Measurements from ENCODE around the gene LHX4. TPM values are rescaled to one million over a fixed set of nuclear protein-coding genes. Genes with fewer than 3 reads are reported as not detected.

The LHX4 gene
- total and polyA plus RNA-seq, 3 experiments from 2014 or later, result 0.08 TPM; not detected in 2

DNA sequence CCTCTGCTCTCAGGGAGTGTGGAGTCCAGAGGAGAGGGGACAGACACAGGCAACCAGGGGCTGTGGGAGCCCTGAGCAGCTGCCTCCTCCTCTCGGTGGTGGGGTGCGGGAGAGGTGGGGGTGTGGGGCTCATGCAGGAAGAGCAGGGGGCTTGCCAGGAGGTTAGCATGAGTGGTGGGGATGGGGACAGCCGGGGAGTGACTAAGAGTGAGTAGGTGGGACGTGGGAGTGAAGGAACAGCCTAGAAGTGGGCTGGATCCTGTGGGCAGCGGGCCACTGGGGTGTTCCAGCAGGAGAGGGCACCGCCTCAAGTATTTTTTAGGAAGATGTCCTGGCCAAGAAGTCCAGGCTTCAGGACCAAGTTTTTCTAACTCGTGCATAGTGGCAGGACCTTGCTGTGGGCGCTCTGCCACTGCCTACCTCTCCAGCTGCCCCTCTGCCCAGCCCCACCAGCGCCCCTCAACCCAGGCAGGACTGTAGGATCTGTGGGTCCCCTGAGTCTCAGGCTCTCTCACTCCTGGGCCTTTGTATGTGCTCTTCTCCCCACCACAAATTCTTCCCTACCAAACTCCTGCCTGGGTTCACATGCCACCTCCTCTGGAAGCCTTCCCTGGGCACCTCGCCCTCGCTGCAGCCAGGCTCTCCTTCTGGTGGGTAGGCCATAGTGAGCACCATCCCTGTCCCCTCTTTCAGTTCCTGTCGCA lies 18.8 kb upstream of the LHX4 start:
- Histone ChIP-seq H3K4me3 (ENCODE audit: low read length) (no peak overlapping the region), H3K36me3 (ENCODE audit: insufficient read depth, low read length) (no peaks in the 10 kb centered on the region), H3K9me3 (ENCODE audit: low read length) (no peaks in the 10 kb centered on the region), H3K27ac (ENCODE audit: low read depth, low read length) (no peak overlapping the region), H3K27me3 (ENCODE audit: insufficient read depth, low read length, poor library complexity, severe bottlenecking) (no peaks in the 10 kb centered on the region), H3K4me1 (ENCODE audit: insufficient read depth, low read length) (no peaks in the 10 kb centered on the region)
- H3K4me3 Mint-ChIP-seq, result peak overlapping the region in 1 of 7 donors; percentile 73
- POLR2A ChIA-PET, result no interaction called here
- no peaks in the 10 kb centered on the region for H3K36me3 Mint-ChIP-seq
- no peak for DNase-seq
- peaks cover 9 to 12% (median 10%) of the 10 kb centered on the region in 3 donors for H3K4me1 Mint-ChIP-seq
- no peaks in the 10 kb centered on the region for H3K9me3 Mint-ChIP-seq
- CTCF ChIA-PET, result no interaction called here
- peak overlapping the region in 1 of 8 donors; percentile 63 for H3K27ac Mint-ChIP-seq
- peaks cover 2 to 11% of the 10 kb centered on the region in 2 donors for H3K27me3 Mint-ChIP-seq

DNA sequence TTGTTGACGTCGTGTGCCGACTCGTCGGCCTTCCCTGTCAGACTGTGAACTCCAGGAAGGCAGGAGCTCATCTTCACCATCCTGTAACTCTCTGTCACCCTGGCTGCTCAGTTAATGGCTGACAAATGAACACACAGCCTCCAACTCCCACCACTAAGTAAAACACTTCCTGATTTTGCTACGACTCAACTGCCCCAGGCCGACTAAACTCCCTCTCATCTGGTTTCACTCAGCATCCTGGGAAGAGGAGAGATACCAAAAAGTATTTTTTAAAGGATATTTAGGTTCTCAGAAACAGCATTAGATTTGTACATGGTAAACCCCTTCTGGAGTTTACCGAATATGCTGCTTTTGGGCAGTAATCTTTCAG lies 18.2 kb upstream of the LHX4 start:
- Histone ChIP-seq H3K4me3 (ENCODE audit: low read length) (no peak overlapping the region), H3K36me3 (ENCODE audit: insufficient read depth, low read length) (no peaks in the 10 kb centered on the region), H3K27me3 (ENCODE audit: insufficient read depth, low read length, poor library complexity, severe bottlenecking) (no peaks in the 10 kb centered on the region), H3K27ac (ENCODE audit: low read depth, low read length) (no peak overlapping the region), H3K9me3 (ENCODE audit: low read length) (no peaks in the 10 kb centered on the region), H3K4me1 (ENCODE audit: insufficient read depth, low read length) (no peaks in the 10 kb centered on the region)
- H3K4me1 Mint-ChIP-seq, result peaks cover 9 to 12% (median 10%) of the 10 kb centered on the region in 3 donors
- no peaks in the 10 kb centered on the region for H3K9me3 Mint-ChIP-seq
- no peak for DNase-seq
- peaks cover 2 to 11% of the 10 kb centered on the region in 2 donors for H3K27me3 Mint-ChIP-seq
- H3K4me3 Mint-ChIP-seq, result no peak overlapping the region
- H3K27ac Mint-ChIP-seq, result peak overlapping the region in 1 of 8 donors; percentile 63
- no peaks in the 10 kb centered on the region for H3K36me3 Mint-ChIP-seq
- CTCF ChIA-PET, result no interaction called here
- POLR2A ChIA-PET, result no interaction called here

DNA sequence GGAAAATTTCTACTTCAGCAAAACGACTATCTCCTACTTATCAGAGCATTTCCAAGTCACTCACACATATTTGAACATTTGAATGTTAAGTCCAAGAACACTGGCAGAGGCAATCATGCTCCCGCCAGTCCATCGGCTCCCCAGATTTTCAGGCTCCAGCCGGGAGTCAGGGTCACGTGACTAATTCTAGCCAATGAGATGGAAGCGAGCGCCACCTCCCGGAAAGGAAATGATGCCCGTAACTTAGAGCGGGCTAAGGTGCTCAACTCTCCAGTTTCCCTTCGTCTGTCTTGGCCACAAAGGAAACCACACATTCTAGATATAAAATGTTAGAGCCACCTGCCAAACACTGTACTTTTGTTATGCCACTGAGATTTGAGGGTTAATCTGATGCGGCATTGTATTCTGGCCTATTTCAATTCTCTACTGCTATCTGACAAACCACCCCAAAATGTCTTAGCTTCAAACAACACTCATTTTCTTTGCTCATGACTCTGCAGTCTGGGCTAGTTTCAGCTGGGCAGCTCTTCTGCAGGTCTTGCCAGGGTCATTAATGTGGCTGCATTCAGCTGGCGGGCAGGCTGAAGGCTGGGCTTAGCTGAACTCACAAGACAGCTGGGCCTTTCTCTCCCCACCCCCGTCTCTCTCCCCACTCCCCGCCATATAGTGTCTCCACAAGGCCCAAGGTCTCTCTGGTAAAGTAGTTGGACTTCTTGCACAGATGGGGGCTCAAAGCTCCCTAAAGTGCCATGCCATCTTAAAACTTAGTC lies 16.5 kb upstream of the LHX4 start:
- Histone ChIP-seq H3K27ac (ENCODE audit: low read depth, low read length) (no peak overlapping the region), H3K36me3 (ENCODE audit: insufficient read depth, low read length) (no peaks in the 10 kb centered on the region), H3K4me3 (ENCODE audit: low read length) (peak overlapping the region; percentile 2), H3K4me1 (ENCODE audit: insufficient read depth, low read length) (no peaks in the 10 kb centered on the region), H3K27me3 (ENCODE audit: insufficient read depth, low read length, poor library complexity, severe bottlenecking) (no peaks in the 10 kb centered on the region), H3K9me3 (ENCODE audit: low read length) (no peaks in the 10 kb centered on the region)
- Mint-ChIP-seq H3K9me3 (no peaks in the 10 kb centered on the region), H3K36me3 (no peaks in the 10 kb centered on the region), H3K27ac (peak overlapping the region in 6 of 8 donors; percentile 15 to 83 (median 49)), H3K4me1 (peaks cover 9 to 12% (median 10%) of the 10 kb centered on the region in 3 donors), H3K27me3 (peaks cover 0 to 11% of the 10 kb centered on the region in 2 donors), H3K4me3 (peak overlapping the region; percentile 34 to 83 (median 70))
- CTCF ChIA-PET, result interaction anchor here (1.3 kb wide), 1 partner anchor 269 kb away, joined by 3 read pairs; no protein-coding TSS in a partner anchor
- DNase-seq, result peak in 4 of 5 donors; percentile 38 to 62 (median 47)
- POLR2A ChIA-PET, result no interaction called here

DNA sequence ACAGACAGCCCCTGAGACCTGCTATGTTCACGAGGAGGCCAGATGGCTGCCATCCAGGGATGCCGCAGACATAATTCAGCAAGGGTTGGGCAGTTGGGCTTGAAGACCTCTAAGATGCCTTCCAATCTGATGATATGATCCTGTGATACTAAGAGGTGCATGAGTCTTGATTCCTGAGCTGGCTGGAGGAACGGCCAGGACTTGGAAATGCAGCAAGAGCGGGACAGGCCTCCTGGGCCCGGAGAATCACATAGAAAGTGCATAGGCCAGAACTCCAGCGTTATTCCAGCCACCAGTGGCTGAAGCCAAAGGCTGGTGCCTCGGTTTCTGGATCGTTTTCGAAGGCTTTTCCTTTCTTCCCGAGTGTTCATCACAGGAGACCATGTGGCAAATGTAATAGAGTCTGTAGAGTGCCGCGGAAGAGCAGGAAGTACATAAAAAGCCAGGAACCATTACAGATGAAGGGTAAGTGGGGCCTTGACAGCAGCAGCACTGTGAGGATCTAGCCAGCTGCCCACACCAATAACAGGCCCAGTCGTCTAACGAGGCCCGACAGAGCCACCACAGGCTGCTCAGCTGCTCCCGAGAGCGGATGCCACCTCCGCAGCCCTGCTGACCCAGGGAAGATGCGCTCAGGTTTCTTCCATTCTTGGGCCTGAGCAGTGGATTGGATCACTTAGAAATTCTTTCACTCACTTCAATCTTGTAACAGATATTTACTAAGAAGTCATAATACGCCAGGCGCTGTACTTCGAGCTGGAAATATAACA lies 14.0 kb upstream of the LHX4 start:
- H3K27ac Mint-ChIP-seq, result peak overlapping the region in 1 of 8 donors; percentile 25
- H3K36me3 Mint-ChIP-seq, result no peaks in the 10 kb centered on the region
- DNase-seq, result no peak
- Histone ChIP-seq H3K36me3 (ENCODE audit: insufficient read depth, low read length) (no peaks in the 10 kb centered on the region), H3K4me1 (ENCODE audit: insufficient read depth, low read length) (no peaks in the 10 kb centered on the region), H3K4me3 (ENCODE audit: low read length) (no peak overlapping the region), H3K27me3 (ENCODE audit: insufficient read depth, low read length, poor library complexity, severe bottlenecking) (no peaks in the 10 kb centered on the region), H3K9me3 (ENCODE audit: low read length) (no peaks in the 10 kb centered on the region), H3K27ac (ENCODE audit: low read depth, low read length) (no peak overlapping the region)
- H3K4me1 Mint-ChIP-seq, result peaks cover 9 to 12% (median 10%) of the 10 kb centered on the region in 3 donors
- ChIA-PET CTCF (no interaction called here), POLR2A (no interaction called here)
- peaks cover 0 to 6% of the 10 kb centered on the region in 2 donors for H3K27me3 Mint-ChIP-seq
- no peak overlapping the region for H3K4me3 Mint-ChIP-seq
- no peaks in the 10 kb centered on the region for H3K9me3 Mint-ChIP-seq

DNA sequence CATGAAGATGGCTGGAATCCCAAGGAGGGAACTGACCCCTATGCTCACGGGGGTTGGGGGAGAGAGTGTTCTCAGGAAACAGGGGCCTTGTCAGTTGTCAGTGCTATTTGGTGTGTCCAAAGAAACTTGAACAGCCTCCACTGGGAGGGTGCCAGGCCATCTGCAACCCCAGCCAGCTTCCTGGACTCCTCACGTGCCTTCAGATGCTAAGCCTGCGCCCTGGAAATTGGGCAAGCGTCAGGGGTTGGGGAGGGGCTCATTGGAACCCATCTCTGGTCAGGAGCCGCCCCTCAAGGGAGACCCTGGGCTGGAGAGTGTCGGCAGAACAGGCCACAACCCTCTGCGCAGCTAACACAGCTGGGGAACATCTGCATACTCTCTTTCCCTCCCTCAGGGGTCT lies 13.1 kb upstream of the LHX4 start:
- H3K27ac Mint-ChIP-seq, result no peak overlapping the region
- no peak overlapping the region for H3K4me3 ChIP-seq (ENCODE audit: low read length)
- no peaks in the 10 kb centered on the region for H3K9me3 ChIP-seq (ENCODE audit: low read length)
- DNase-seq, result no peak
- H3K36me3 Mint-ChIP-seq, result no peaks in the 10 kb centered on the region
- H3K27ac ChIP-seq (ENCODE audit: low read depth, low read length), result no peak overlapping the region
- H3K27me3 Mint-ChIP-seq, result peaks cover 0 to 4% of the 10 kb centered on the region in 2 donors
- H3K36me3 ChIP-seq (ENCODE audit: insufficient read depth, low read length), result no peaks in the 10 kb centered on the region
- no peaks in the 10 kb centered on the region for H3K4me1 ChIP-seq (ENCODE audit: insufficient read depth, low read length)
- ChIA-PET POLR2A (no interaction called here), CTCF (no interaction called here)
- H3K4me3 Mint-ChIP-seq, result no peak overlapping the region
- H3K9me3 Mint-ChIP-seq, result no peaks in the 10 kb centered on the region
- H3K4me1 Mint-ChIP-seq, result peaks cover 9 to 12% (median 10%) of the 10 kb centered on the region in 3 donors
- no peaks in the 10 kb centered on the region for H3K27me3 ChIP-seq (ENCODE audit: insufficient read depth, low read length, poor library complexity, severe bottlenecking)

DNA sequence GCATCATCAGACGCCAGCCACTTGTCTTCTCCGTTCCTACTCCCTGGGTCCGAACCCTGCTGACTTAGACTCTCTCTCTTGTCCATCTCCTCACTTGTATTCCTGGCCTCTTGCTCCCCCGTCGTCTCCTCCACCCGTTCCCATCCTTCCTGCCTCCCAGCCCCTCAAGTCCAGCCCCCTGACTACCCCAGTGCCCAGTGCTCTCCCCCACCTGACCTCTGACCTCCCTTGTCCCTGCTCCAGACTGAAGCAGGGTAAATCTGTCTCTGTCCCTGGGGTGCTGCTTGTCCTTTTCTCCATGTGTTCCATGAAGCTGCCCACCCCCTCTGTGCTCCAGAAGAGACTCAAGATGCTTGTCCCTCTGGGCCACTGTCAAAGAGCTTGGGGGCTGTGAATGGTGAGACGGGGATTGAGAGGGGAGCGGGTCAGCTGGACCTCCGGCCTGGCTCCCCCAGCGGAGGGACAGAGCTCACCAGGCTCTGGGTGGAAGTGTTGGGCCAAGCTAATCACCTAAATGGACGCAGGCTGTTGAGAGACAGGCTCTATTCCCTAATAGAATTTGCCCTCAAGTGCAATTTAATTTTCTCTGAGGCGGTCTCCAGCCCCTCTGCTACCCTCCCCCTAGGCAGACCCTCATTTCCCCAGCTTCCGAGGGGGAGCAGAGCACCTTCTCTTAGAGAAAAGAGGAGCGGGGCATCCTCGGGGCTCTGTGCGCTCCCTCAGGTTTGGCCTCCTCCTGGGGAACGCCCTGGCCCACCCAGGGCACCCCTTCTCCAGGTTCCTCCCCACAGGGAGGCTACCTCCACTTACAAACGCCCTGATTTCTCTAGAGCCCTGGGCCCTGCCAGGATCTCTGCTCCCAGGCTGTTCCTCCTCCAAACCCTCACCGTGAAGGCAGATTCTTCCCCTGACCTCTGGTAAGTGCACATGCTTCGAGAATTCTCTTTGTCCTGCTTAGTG lies 11.0 kb upstream of the LHX4 start:
- no peaks in the 10 kb centered on the region for H3K9me3 Mint-ChIP-seq
- CTCF ChIA-PET, result no interaction called here
- Histone ChIP-seq H3K4me3 (ENCODE audit: low read length) (no peak overlapping the region), H3K27ac (ENCODE audit: low read depth, low read length) (no peak overlapping the region), H3K36me3 (ENCODE audit: insufficient read depth, low read length) (no peaks in the 10 kb centered on the region), H3K4me1 (ENCODE audit: insufficient read depth, low read length) (no peaks in the 10 kb centered on the region), H3K9me3 (ENCODE audit: low read length) (no peaks in the 10 kb centered on the region), H3K27me3 (ENCODE audit: insufficient read depth, low read length, poor library complexity, severe bottlenecking) (no peaks in the 10 kb centered on the region)
- H3K4me3 Mint-ChIP-seq, result no peak overlapping the region
- peaks cover 0 to under 1% (median 0%) of the 10 kb centered on the region in 3 donors for H3K4me1 Mint-ChIP-seq
- DNase-seq, result no peak
- H3K27ac Mint-ChIP-seq, result no peak overlapping the region
- no peaks in the 10 kb centered on the region for H3K36me3 Mint-ChIP-seq
- H3K27me3 Mint-ChIP-seq, result peaks cover 4 to 21% of the 10 kb centered on the region in 2 donors
- POLR2A ChIA-PET, result no interaction called here

DNA sequence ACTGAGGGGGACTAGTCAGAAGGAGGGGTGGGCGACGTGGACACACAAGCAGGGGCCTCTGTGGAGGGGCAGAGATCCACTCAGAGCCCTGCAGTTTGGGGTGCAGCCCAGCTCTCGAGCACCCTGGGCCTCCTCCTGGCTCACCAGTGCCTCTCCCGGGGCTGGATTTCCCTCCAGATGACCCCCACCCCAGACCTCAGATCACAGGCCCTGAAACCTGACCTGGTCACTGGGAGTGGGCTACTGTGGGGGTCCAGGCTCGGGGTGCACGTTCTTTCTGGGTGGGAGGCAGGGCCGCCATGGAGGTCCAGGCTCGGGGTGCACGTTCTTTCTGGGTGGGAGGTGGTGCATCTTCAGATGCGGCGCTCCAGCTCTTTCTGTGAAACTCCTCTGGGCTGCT lies 10.3 kb upstream of the LHX4 start:
- peaks cover 6% of the 10 kb centered on the region for H3K27me3 ChIP-seq (ENCODE audit: insufficient read depth, low read length, poor library complexity, severe bottlenecking)
- no peaks in the 10 kb centered on the region for H3K9me3 ChIP-seq (ENCODE audit: low read length)
- Mint-ChIP-seq H3K9me3 (no peaks in the 10 kb centered on the region), H3K4me1 (no peaks in the 10 kb centered on the region), H3K36me3 (no peaks in the 10 kb centered on the region), H3K4me3 (no peak overlapping the region), H3K27ac (no peak overlapping the region), H3K27me3 (peaks cover 10 to 28% of the 10 kb centered on the region in 2 donors)
- ChIA-PET CTCF (no interaction called here), POLR2A (no interaction called here)
- no peak for DNase-seq
- no peak overlapping the region for H3K4me3 ChIP-seq (ENCODE audit: low read length)
- H3K36me3 ChIP-seq (ENCODE audit: insufficient read depth, low read length), result no peaks in the 10 kb centered on the region
- no peaks in the 10 kb centered on the region for H3K4me1 ChIP-seq (ENCODE audit: insufficient read depth, low read length)
- H3K27ac ChIP-seq (ENCODE audit: low read depth, low read length), result no peak overlapping the region

Data from CD8-positive, alpha-beta memory T cell (primary cell).